GM23338 (cell line): ENCODE results near the gene ADGRG2. TPM values are rescaled to one million over a fixed set of nuclear protein-coding genes. Genes with fewer than 3 reads are reported as not detected.

Source experiments
- CREB1 ChIP-seq: fragments of 250-450 bp; sonication (Bioruptor Pico); IDR thresholded peaks from 2 replicates; pipeline ENCODE4 v1.5.0; 2020; ENCODE audit warnings: low read depth, mild to moderate bottlenecking, moderate library complexity
- EZH2phosphoT487 ChIP-seq: fragments of 200-600 bp; sonication (generic); IDR thresholded peaks from one replicate; pipeline ENCODE4 v1.8.1; 2018; ENCODE audit warnings: antibody characterized with exemption; ENCODE audit not compliant: unreplicated experiment
- JUNB ChIP-seq: IDR thresholded peaks from one replicate; pipeline ENCODE4 v1.6.1; 2016; ENCODE audit warnings: antibody characterized with exemption; ENCODE audit not compliant: unreplicated experiment
- NANOG ChIP-seq: IDR thresholded peaks from 2 replicates; pipeline ENCODE4 v1.6.1; 2016; ENCODE audit warnings: antibody characterized with exemption, borderline replicate concordance
- STAT1 ChIP-seq: IDR thresholded peaks from one replicate; pipeline ENCODE4 v1.6.1; 2016; ENCODE audit warnings: antibody characterized with exemption; ENCODE audit not compliant: unreplicated experiment
- polyA plus RNA-seq: library from polyadenylated mRNA; unstranded; fragments of >200 nt; fragmentation: Nextera tagmentation; extraction: Ambion mirVana; gene quantifications from 2 replicates; pipeline ENCODE4 v1.2.1, GENCODE V29; 2016
- total RNA-seq: library from RNA; depleted of rRNA; stranded (reverse); fragments of >200 nt; shearing (Covaris generic); gene quantifications from 2 replicates; pipeline ENCODE4 v1.2.3, GENCODE V29; 2014
- TF ChIP-seq, protein P1 (sequence below): fragments of 250-450 bp; sonication (Bioruptor Pico); IDR thresholded peaks from 2 replicates; pipeline ENCODE4 v1.5.0; 2020; ENCODE audit warnings: mild to moderate bottlenecking, moderate library complexity
- TF ChIP-seq, protein P2 (sequence below): IDR thresholded peaks from one replicate; pipeline ENCODE4 v1.6.1; 2018; ENCODE audit warnings: antibody characterized with exemption; ENCODE audit not compliant: unreplicated experiment
- TF ChIP-seq, protein P3 (sequence below), 2 experiments: fragments of 200-600 bp in 1 of 2; sonication (generic) in 1 of 2; conservative IDR thresholded peaks; 2 replicates each; pipeline versions ENCODE4 v1.5.1 to v1.6.1; 2016 to 2017; ENCODE audit warnings: antibody characterized with exemption in 2 of 2, low read depth in 2 of 2, mild to moderate bottlenecking in 2 of 2, moderate library complexity in 1 of 2

The ADGRG2 gene
- total and polyA plus RNA-seq, 2 experiments from 2014 or later = 4.0 to 10.8 TPM

DNA sequence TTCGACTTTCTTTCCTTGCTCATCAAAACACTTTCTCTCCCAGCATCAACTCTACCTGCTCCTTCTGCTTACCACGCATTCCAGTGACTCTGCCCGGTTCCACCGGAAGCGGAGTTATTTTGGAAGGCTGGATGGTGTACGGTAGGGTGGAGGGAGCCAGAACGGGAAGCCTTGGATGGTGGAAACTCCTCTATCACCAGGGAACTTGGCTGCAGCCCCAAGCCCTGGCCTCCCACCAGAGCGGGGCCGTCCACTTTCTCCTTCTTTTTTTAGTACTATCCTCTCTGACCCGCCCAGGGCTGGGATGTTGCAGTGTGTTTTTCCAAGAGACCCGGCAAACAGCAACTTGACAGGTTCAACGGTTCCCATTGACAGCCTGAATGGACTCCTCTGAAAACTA, 27.6 kb downstream of the ADGRG2 start (continued):
- TF ChIP-seq, protein P1, sequence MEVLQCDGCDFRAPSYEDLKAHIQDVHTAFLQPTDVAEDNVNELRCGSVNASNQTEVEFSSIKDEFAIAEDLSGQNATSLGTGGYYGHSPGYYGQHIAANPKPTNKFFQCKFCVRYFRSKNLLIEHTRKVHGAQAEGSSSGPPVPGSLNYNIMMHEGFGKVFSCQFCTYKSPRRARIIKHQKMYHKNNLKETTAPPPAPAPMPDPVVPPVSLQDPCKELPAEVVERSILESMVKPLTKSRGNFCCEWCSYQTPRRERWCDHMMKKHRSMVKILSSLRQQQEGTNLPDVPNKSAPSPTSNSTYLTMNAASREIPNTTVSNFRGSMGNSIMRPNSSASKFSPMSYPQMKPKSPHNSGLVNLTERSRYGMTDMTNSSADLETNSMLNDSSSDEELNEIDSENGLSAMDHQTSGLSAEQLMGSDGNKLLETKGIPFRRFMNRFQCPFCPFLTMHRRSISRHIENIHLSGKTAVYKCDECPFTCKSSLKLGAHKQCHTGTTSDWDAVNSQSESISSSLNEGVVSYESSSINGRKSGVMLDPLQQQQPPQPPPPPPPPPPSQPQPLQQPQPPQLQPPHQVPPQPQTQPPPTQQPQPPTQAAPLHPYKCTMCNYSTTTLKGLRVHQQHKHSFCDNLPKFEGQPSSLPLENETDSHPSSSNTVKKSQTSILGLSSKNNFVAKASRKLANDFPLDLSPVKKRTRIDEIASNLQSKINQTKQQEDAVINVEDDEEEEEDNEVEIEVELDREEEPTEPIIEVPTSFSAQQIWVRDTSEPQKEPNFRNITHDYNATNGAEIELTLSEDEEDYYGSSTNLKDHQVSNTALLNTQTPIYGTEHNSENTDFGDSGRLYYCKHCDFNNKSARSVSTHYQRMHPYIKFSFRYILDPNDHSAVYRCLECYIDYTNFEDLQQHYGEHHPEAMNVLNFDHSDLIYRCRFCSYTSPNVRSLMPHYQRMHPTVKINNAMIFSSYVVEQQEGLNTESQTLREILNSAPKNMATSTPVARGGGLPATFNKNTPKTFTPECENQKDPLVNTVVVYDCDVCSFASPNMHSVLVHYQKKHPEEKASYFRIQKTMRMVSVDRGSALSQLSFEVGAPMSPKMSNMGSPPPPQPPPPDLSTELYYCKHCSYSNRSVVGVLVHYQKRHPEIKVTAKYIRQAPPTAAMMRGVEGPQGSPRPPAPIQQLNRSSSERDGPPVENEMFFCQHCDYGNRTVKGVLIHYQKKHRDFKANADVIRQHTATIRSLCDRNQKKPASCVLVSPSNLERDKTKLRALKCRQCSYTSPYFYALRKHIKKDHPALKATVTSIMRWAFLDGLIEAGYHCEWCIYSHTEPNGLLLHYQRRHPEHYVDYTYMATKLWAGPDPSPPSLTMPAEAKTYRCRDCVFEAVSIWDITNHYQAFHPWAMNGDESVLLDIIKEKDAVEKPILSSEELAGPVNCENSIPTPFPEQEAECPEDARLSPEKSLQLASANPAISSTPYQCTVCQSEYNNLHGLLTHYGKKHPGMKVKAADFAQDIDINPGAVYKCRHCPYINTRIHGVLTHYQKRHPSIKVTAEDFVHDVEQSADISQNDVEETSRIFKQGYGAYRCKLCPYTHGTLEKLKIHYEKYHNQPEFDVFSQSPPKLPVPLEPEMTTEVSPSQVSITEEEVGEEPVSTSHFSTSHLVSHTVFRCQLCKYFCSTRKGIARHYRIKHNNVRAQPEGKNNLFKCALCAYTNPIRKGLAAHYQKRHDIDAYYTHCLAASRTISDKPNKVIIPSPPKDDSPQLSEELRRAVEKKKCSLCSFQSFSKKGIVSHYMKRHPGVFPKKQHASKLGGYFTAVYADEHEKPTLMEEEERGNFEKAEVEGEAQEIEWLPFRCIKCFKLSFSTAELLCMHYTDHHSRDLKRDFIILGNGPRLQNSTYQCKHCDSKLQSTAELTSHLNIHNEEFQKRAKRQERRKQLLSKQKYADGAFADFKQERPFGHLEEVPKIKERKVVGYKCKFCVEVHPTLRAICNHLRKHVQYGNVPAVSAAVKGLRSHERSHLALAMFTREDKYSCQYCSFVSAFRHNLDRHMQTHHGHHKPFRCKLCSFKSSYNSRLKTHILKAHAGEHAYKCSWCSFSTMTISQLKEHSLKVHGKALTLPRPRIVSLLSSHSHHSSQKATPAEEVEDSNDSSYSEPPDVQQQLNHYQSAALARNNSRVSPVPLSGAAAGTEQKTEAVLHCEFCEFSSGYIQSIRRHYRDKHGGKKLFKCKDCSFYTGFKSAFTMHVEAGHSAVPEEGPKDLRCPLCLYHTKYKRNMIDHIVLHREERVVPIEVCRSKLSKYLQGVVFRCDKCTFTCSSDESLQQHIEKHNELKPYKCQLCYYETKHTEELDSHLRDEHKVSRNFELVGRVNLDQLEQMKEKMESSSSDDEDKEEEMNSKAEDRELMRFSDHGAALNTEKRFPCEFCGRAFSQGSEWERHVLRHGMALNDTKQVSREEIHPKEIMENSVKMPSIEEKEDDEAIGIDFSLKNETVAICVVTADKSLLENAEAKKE (CRISPR knock-in tag) = no peak
- TF ChIP-seq CREB1 (CRISPR knock-in tag) (no peak), NANOG (no peak), STAT1 (no peak), EZH2phosphoT487 (no peak), JUNB (no peak)
- TF ChIP-seq, protein P2, sequence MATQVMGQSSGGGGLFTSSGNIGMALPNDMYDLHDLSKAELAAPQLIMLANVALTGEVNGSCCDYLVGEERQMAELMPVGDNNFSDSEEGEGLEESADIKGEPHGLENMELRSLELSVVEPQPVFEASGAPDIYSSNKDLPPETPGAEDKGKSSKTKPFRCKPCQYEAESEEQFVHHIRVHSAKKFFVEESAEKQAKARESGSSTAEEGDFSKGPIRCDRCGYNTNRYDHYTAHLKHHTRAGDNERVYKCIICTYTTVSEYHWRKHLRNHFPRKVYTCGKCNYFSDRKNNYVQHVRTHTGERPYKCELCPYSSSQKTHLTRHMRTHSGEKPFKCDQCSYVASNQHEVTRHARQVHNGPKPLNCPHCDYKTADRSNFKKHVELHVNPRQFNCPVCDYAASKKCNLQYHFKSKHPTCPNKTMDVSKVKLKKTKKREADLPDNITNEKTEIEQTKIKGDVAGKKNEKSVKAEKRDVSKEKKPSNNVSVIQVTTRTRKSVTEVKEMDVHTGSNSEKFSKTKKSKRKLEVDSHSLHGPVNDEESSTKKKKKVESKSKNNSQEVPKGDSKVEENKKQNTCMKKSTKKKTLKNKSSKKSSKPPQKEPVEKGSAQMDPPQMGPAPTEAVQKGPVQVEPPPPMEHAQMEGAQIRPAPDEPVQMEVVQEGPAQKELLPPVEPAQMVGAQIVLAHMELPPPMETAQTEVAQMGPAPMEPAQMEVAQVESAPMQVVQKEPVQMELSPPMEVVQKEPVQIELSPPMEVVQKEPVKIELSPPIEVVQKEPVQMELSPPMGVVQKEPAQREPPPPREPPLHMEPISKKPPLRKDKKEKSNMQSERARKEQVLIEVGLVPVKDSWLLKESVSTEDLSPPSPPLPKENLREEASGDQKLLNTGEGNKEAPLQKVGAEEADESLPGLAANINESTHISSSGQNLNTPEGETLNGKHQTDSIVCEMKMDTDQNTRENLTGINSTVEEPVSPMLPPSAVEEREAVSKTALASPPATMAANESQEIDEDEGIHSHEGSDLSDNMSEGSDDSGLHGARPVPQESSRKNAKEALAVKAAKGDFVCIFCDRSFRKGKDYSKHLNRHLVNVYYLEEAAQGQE = no peak
- TF ChIP-seq, protein P3, sequence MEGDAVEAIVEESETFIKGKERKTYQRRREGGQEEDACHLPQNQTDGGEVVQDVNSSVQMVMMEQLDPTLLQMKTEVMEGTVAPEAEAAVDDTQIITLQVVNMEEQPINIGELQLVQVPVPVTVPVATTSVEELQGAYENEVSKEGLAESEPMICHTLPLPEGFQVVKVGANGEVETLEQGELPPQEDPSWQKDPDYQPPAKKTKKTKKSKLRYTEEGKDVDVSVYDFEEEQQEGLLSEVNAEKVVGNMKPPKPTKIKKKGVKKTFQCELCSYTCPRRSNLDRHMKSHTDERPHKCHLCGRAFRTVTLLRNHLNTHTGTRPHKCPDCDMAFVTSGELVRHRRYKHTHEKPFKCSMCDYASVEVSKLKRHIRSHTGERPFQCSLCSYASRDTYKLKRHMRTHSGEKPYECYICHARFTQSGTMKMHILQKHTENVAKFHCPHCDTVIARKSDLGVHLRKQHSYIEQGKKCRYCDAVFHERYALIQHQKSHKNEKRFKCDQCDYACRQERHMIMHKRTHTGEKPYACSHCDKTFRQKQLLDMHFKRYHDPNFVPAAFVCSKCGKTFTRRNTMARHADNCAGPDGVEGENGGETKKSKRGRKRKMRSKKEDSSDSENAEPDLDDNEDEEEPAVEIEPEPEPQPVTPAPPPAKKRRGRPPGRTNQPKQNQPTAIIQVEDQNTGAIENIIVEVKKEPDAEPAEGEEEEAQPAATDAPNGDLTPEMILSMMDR (conservative IDR thresholded peaks at IDR 0.05; ENCODE audit: low read depth in 2 of 2) = no peak
